CD14-positive monocyte (primary cell): ENCODE results near the gene LINC01488. TPM values are rescaled to one million over a fixed set of nuclear protein-coding genes. Genes with fewer than 3 reads are reported as not detected.

Experiments used
- DNase-seq, 3 donors: peaks; one replicate each; pipeline ENCODE4 v3.0.0-alpha.2; 2011 to 2022
- H2AFZ ChIP-seq: 2 replicates; pipeline ENCODE4 v1.6.0; 2012; ENCODE audit warnings: mild to moderate bottlenecking, low read depth, low read length, inconsistent platforms; ENCODE audit not compliant: insufficient read depth, poor library complexity, severe bottlenecking
- H3K27ac ChIP-seq, 2 donors: 1 replicate in 1 of 2; 2 replicates in 1 of 2; pipeline ENCODE4 v1.5.1; 2012 to 2013; ENCODE audit warnings: low read length in 2 of 2, control low read depth in 1 of 2, inconsistent platforms in 1 of 2, low read depth in 1 of 2, mild to moderate bottlenecking in 1 of 2
- H3K27me3 ChIP-seq, 2 donors: one replicate each; pipeline versions ENCODE4 v1.6.0 to v1.6.1; 2011 to 2013; ENCODE audit warnings: low read length in 2 of 2; ENCODE audit not compliant: control insufficient read depth in 2 of 2, insufficient read depth in 2 of 2
- H3K36me3 ChIP-seq, 2 donors: replicated peaks in 1 of 2; 1 replicate in 1 of 2; 2 replicates in 1 of 2; pipeline versions ENCODE4 v1.5.1 to v1.6.1; 2012 to 2013; ENCODE audit warnings: low read length in 2 of 2, control low read depth in 1 of 2, inconsistent platforms in 1 of 2, mild to moderate bottlenecking in 1 of 2; ENCODE audit not compliant: insufficient read depth in 2 of 2, control insufficient read depth in 1 of 2
- H3K4me1 ChIP-seq, 2 donors: 1 replicate in 1 of 2; 2 replicates in 1 of 2; pipeline versions ENCODE4 v1.5.1 to v1.6.1; 2012 to 2013; ENCODE audit warnings: low read length in 2 of 2, control low read depth in 1 of 2, inconsistent platforms in 1 of 2, mild to moderate bottlenecking in 1 of 2, moderate library complexity in 1 of 2; ENCODE audit not compliant: insufficient read depth in 2 of 2, control insufficient read depth in 1 of 2
- H3K4me2 ChIP-seq: replicated peaks from 2 replicates; pipeline ENCODE3; 2012; ENCODE audit warnings: low read length, moderate library complexity, mild to moderate bottlenecking; ENCODE audit not compliant: poor library complexity, severe bottlenecking; ENCODE audit errors: extremely low read depth
- H3K4me3 ChIP-seq, 3 experiments: fragments of 200-600 bp in 1 of 3; sonication (generic) in 1 of 3; replicated peaks in 1 of 3; 1 replicate in 2 of 3; 2 replicates in 1 of 3; pipeline ENCODE4 v1.5.1; 2011 to 2013; ENCODE audit warnings: low read length in 3 of 3, mild to moderate bottlenecking in 3 of 3, control low read depth in 2 of 3, low read depth in 2 of 3, inconsistent platforms in 1 of 3, moderate library complexity in 1 of 3
- H3K79me2 ChIP-seq: 2 replicates; pipeline ENCODE4 v1.6.0; 2012; ENCODE audit warnings: mild to moderate bottlenecking, control low read depth, inconsistent platforms, low read length, moderate library complexity; ENCODE audit not compliant: insufficient read depth
- H3K9ac ChIP-seq: 2 replicates; pipeline ENCODE4 v1.6.0; 2017; ENCODE audit warnings: low read length, mild to moderate bottlenecking; ENCODE audit not compliant: insufficient read depth, poor library complexity, severe bottlenecking
- H3K9me3 ChIP-seq, 2 donors: replicated peaks in 1 of 2; 1 replicate in 1 of 2; 2 replicates in 1 of 2; pipeline versions ENCODE4 v1.5.1 to v1.6.1; 2012 to 2013; ENCODE audit warnings: low read length in 2 of 2, control low read depth in 1 of 2; ENCODE audit not compliant: control insufficient read depth in 1 of 2, insufficient read depth in 1 of 2
- H4K20me1 ChIP-seq: 2 replicates; pipeline ENCODE4 v1.6.0; 2012; ENCODE audit warnings: mild to moderate bottlenecking, low read length, control low read depth, moderate library complexity; ENCODE audit not compliant: insufficient read depth
- H3K27ac Mint-ChIP-seq, 7 donors: one replicate each; pipeline ENCODE4 v1.8.0; 2020; ENCODE audit warnings: mild to moderate bottlenecking in 7 of 7, mixed read lengths in 7 of 7, moderate library complexity in 6 of 7, inconsistent platforms in 2 of 7
- H3K27me3 Mint-ChIP-seq, 3 donors: one replicate each; pipeline ENCODE4 v1.8.0; 2021 to 2022; ENCODE audit warnings: low read depth in 3 of 3, mild to moderate bottlenecking in 3 of 3, mixed read lengths in 3 of 3, moderate library complexity in 3 of 3, inconsistent platforms in 1 of 3
- H3K36me3 Mint-ChIP-seq, 2 donors: one replicate each; pipeline ENCODE4 v1.8.0; 2020; ENCODE audit warnings: mixed read lengths in 2 of 2, inconsistent platforms in 1 of 2, mild to moderate bottlenecking in 1 of 2
- H3K4me1 Mint-ChIP-seq: one replicate; pipeline ENCODE4 v1.8.0; 2020; ENCODE audit warnings: mild to moderate bottlenecking, mixed read lengths
- H3K4me3 Mint-ChIP-seq, 2 donors: one replicate each; pipeline ENCODE4 v1.8.0; 2020; ENCODE audit warnings: mild to moderate bottlenecking in 2 of 2, mixed read lengths in 2 of 2, moderate library complexity in 1 of 2
- H3K9me3 Mint-ChIP-seq, 7 donors: one replicate each; pipeline ENCODE4 v1.8.0; 2020 to 2022; ENCODE audit warnings: mixed read lengths in 7 of 7, mild to moderate bottlenecking in 6 of 7, moderate library complexity in 6 of 7, inconsistent platforms in 2 of 7
- CTCF ChIP-seq: fragments of 200-600 bp; IDR thresholded peaks from one replicate; pipeline ENCODE4 v1.8.0; 2022; ENCODE audit warnings: antibody characterized with exemption, mild to moderate bottlenecking
- WGBS: methylation state at CpG from one replicate; pipeline ENCODE4 v1.1.5; 2013; ENCODE audit warnings: missing lambda C conversion rate; ENCODE audit not compliant: insufficient coverage; 5-methylcytosine and 5-hydroxymethylcytosine counted together
- intact Hi-C, 2 donors: fragments of 100-400 bp; cut with micrococcal nuclease; formaldehyde crosslinking; loops; one replicate each; pipeline versions ENCODE4 v1.15.0 to v1.15.1; 2023
- polyA plus RNA-seq, 3 donors: library from polyadenylated mRNA; depleted of rRNA in 1 of 3; unstranded in 2 of 3; stranded (reverse) in 1 of 3; fragments of 300-500 nt in 2 of 3; fragments of >200 nt in 1 of 3; fragmentation: Illumina TruSeq in 2 of 3; gene quantifications; 1 replicate in 2 of 3; 2 replicates in 1 of 3; pipeline ENCODE4 v1.2.3, GENCODE V29; 2012 to 2021

Gene LINC01488
- polyA plus RNA-seq, 3 donors = not detected

DNA sequence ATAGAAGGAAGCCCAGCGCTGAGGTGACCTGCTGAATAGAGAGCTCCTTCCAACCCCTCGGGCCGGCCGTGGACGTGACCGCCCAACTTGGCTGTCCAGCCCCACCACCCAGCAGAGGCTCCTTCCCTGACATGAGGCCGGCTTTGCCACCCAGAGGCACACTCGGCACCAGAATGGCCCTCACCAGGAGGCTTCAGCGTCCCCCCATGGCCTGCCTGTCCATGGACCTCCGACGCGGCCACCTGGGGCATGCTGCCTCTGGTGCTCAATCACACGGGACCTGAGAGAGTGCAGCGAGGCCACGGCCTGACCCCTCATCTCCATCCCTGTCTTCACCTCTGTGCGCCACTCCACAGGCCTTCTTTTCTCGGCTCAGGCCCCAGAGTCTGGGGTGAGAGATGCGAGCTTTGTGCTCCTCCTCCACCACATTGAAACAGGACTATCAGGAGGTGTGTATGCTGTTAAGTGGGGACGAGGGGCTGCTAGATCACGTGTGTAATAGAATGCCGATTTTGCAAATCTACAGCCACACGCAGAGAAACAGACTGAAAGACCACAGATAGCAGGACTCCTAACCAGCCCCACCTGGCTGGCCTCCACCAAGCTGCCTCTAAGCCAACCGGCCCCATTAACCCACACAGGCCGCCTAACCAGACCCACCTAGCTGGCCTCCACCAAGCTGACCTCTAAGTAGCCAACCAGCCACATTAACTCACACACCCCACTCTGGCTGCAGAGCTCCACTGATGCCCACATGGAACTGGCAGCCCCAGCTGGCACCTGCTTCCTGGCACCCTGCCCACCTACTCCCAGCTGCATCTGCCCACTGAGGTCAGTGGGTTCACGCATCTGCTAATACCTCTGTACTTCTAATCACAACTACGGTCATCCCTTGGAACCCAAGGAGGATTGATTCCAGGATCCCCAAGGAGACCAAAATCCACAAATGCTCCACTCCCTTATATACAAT lies 20.7 kb downstream of the LINC01488 start:
- H3K27ac ChIP-seq = no peak overlapping the region
- peaks cover 6 to 9% (median 7%) of the 10 kb centered on the region in 3 donors for H3K27me3 Mint-ChIP-seq

GRCh38 chr11:69504127-69504526 lies 22.7 kb downstream of the LINC01488 start:
- no peak for DNase-seq
- Mint-ChIP-seq H3K4me3 (no peak overlapping the region), H3K36me3 (no peaks in the 10 kb centered on the region), H3K27ac (no peak overlapping the region), H3K27me3 (peaks cover 4 to 9% (median 8%) of the 10 kb centered on the region in 3 donors), H3K4me1 (peaks cover 3% of the 10 kb centered on the region), H3K9me3 (peaks cover 0 to 15% (median 7%) of the 10 kb centered on the region in 7 donors)
- no peak for TF ChIP-seq CTCF
- Histone ChIP-seq H4K20me1 (no peaks in the 10 kb centered on the region), H3K4me2 (no peak overlapping the region), H3K9me3 (peaks cover 0 to 2% of the 10 kb centered on the region in 2 donors), H2AFZ (no peak overlapping the region), H3K4me1 (no peaks in the 10 kb centered on the region), H3K79me2 (no peaks in the 10 kb centered on the region), H3K36me3 (no peaks in the 10 kb centered on the region), H3K27me3 (no peaks in the 10 kb centered on the region), H3K27ac (no peak overlapping the region), H3K9ac (no peak overlapping the region), H3K4me3 (no peak overlapping the region)
- WGBS = 79% methylated on average over 3 of the region's 9 CpGs
- intact Hi-C loops = no loop called here

More for the DNA sequence above, 20.7 kb downstream of the LINC01488 start:
- Histone ChIP-seq H3K27me3 (no peaks in the 10 kb centered on the region), H4K20me1 (no peaks in the 10 kb centered on the region), H3K9me3 (peaks cover 0 to 2% of the 10 kb centered on the region in 2 donors), H3K9ac (no peak overlapping the region), H3K79me2 (no peaks in the 10 kb centered on the region), H3K4me2 (no peak overlapping the region), H3K4me1 (no peaks in the 10 kb centered on the region), H3K4me3 (no peak overlapping the region), H3K36me3 (no peaks in the 10 kb centered on the region), H2AFZ (no peak overlapping the region)
- H3K27ac Mint-ChIP-seq = no peak overlapping the region
- intact Hi-C loops = no loop called here
- no peak for TF ChIP-seq CTCF
- no peak overlapping the region for H3K4me3 Mint-ChIP-seq
- 94% methylated on average over 19 of the region's 26 CpGs for WGBS
- H3K9me3 Mint-ChIP-seq = peaks cover 0 to 13% (median 7%) of the 10 kb centered on the region in 7 donors
- H3K36me3 Mint-ChIP-seq = no peaks in the 10 kb centered on the region
- no peak for DNase-seq
- peaks cover 2% of the 10 kb centered on the region for H3K4me1 Mint-ChIP-seq
